HCT116 (cell line): ENCODE results near the gene AAMP. TPM values are rescaled to one million over a fixed set of nuclear protein-coding genes. Genes with fewer than 3 reads are reported as not detected.
A peak's percentile ranks its signal among the peaks of the same experiment; 100 is the strongest.

Experiments
- ATAC-seq: fragments of 200-7000 bp; cut with Tn5 transposase; 2 replicates; pipeline ENCODE4 v1.9.1; 2020; ENCODE audit warnings: mild to moderate bottlenecking, moderate library complexity
- BruUV-seq: library from RNA; stranded (reverse); fragments of 400-500 nt; replicated peaks from 2 replicates; lab custom pipeline; 2021; lab: Mats Ljungman, UMichigan
- CTCF ChIA-PET: fragments of 300-600 bp; sonication (Branson Sonifier 250); formaldehyde crosslinking; loops from one replicate; lab custom pipeline; 2021; ENCODE audit warnings: antibody characterized with exemption; lab: Charles Lee
- POLR2A ChIA-PET: fragments of 300-600, 350-600 bp; sonication (Branson Sonifier 250); formaldehyde crosslinking; loops from one replicate; lab custom pipeline; 2021; ENCODE audit warnings: antibody characterized with exemption; lab: Charles Lee
- RAD21 ChIA-PET, 2 experiments: fragments of 300-600 bp; sonication (Branson Sonifier 250); formaldehyde crosslinking; loops; one replicate each; lab custom pipeline; 2023; ENCODE audit warnings: low total read pairs in 2 of 2; ENCODE audit not compliant: uncharacterized antibody in 2 of 2, unreplicated experiment in 2 of 2, low non-redundant PET in 1 of 2; lab: Charles Lee
- DNase-seq: peaks from one replicate; pipeline ENCODE4 v3.0.0-alpha.2; 2010; ENCODE audit warnings: low read depth, low spot score
- H2AFZ ChIP-seq: fragments of 200-600 bp; shearing (Covaris generic), sonication (generic); 2 replicates; pipeline ENCODE4 v1.6.1; 2017; ENCODE audit warnings: low read depth, mixed run types, mixed read lengths, antibody characterized with exemption, low read length; ENCODE audit not compliant: poor library complexity, severe bottlenecking
- H3K27ac ChIP-seq: 2 replicates; pipeline ENCODE4 v1.5.1; 2012; ENCODE audit warnings: low read depth, low read length
- H3K27me3 ChIP-seq: fragments of 200-600 bp; sonication (generic); 2 replicates; pipeline ENCODE4 v1.6.1; 2016; ENCODE audit warnings: mixed run types, low read length, mixed read lengths; ENCODE audit not compliant: insufficient read depth
- H3K36me3 ChIP-seq, 2 experiments: fragments of 200-500 bp in 1 of 2; fragments of 200-600 bp in 1 of 2; sonication (Bioruptor generic) in 1 of 2; sonication (generic) in 1 of 2; 2 replicates each; pipeline versions ENCODE4 v1.5.1 to v1.6.1; 2014 to 2016; ENCODE audit warnings: low read length in 2 of 2, inconsistent platforms in 1 of 2, mixed read lengths in 1 of 2, mixed run types in 1 of 2; ENCODE audit not compliant: insufficient read depth in 2 of 2, control insufficient read depth in 1 of 2
- H3K4me1 ChIP-seq, 2 experiments: fragments of 200-600 bp in 1 of 2; sonication (generic) in 1 of 2; 2 replicates each; pipeline versions ENCODE4 v1.5.1 to v1.6.1; 2012 to 2017; ENCODE audit warnings: low read length in 2 of 2, inconsistent platforms in 1 of 2, mild to moderate bottlenecking in 1 of 2, mixed read lengths in 1 of 2, mixed run types in 1 of 2, moderate library complexity in 1 of 2; ENCODE audit not compliant: insufficient read depth in 2 of 2, control insufficient read depth in 1 of 2
- H3K4me2 ChIP-seq: fragments of 200-600 bp; sonication (generic); 2 replicates; pipeline ENCODE4 v1.6.1; 2017; ENCODE audit warnings: mixed run types, low read length, mixed read lengths
- H3K4me3 ChIP-seq, 2 experiments: fragments of 200-600 bp in 1 of 2; sonication (generic) in 1 of 2; replicated peaks in 1 of 2; 2 replicates each; pipeline ENCODE4 v1.5.1; 2011 to 2016; ENCODE audit warnings: low read length in 2 of 2, control low read depth in 1 of 2, low read depth in 1 of 2, mild to moderate bottlenecking in 1 of 2, mixed read lengths in 1 of 2, mixed run types in 1 of 2
- H3K79me2 ChIP-seq: fragments of 200-600 bp; sonication (generic); 2 replicates; pipeline ENCODE4 v1.6.1; 2017; ENCODE audit warnings: mild to moderate bottlenecking, mixed run types, low read length, moderate library complexity, mixed read lengths; ENCODE audit not compliant: insufficient read depth
- H3K9ac ChIP-seq: fragments of 200-600 bp; sonication (generic); 2 replicates; pipeline ENCODE4 v1.6.1; 2016; ENCODE audit warnings: low read length, mixed read lengths
- H3K9me2 ChIP-seq: fragments of 200-600 bp; sonication (generic), shearing (Covaris generic); 2 replicates; pipeline ENCODE4 v1.6.1; 2017; ENCODE audit warnings: mixed run types, mild to moderate bottlenecking, moderate library complexity; ENCODE audit not compliant: insufficient read depth
- H3K9me3 ChIP-seq, 2 experiments: fragments of 200-500 bp in 1 of 2; fragments of 200-600 bp in 1 of 2; sonication (Bioruptor generic) in 1 of 2; sonication (generic) in 1 of 2; 2 replicates each; pipeline ENCODE4 v1.6.1; 2014 to 2017; ENCODE audit warnings: low read length in 2 of 2, mixed read lengths in 2 of 2, inconsistent platforms in 1 of 2, low read depth in 1 of 2, mild to moderate bottlenecking in 1 of 2, mixed run types in 1 of 2, moderate library complexity in 1 of 2; ENCODE audit not compliant: control insufficient read depth in 1 of 2, insufficient read depth in 1 of 2
- H4K20me1 ChIP-seq: fragments of 200-600 bp; sonication (generic), shearing (Covaris generic); 2 replicates; pipeline ENCODE4 v1.6.1; 2017; ENCODE audit warnings: mixed run types, mild to moderate bottlenecking, moderate library complexity; ENCODE audit not compliant: insufficient read depth
- EZH2 ChIP-seq: fragments of 200-600 bp; sonication (generic); IDR thresholded peaks from 2 replicates; pipeline ENCODE4 v1.6.1; 2017; ENCODE audit warnings: antibody characterized with exemption, mixed run types
- EZH2phosphoT487 ChIP-seq: fragments of 200-600 bp; IDR thresholded peaks from 2 replicates; pipeline ENCODE4 v1.6.1; 2018; ENCODE audit warnings: antibody characterized with exemption, borderline replicate concordance
- POLR2AphosphoS5 ChIP-seq: IDR thresholded peaks from 2 replicates; pipeline ENCODE4 v1.6.1; 2011; ENCODE audit warnings: mild to moderate bottlenecking, low read depth, low read length, moderate library complexity
- RAD21 ChIP-seq: IDR thresholded peaks from 2 replicates; pipeline ENCODE4 v1.6.1; 2012; ENCODE audit warnings: low read depth, mild to moderate bottlenecking
- REST ChIP-seq: IDR thresholded peaks from 2 replicates; pipeline ENCODE4 v1.6.1; 2012; ENCODE audit warnings: low read depth
- ZFX ChIP-seq: fragments of 450-650 bp; IDR thresholded peaks from 2 replicates; pipeline ENCODE4 v1.6.1; 2017
- ZNF274 ChIP-seq: fragments of 200-500 bp; sonication (Bioruptor generic); IDR thresholded peaks from 2 replicates; pipeline ENCODE4 v1.6.1; 2014; ENCODE audit warnings: mild to moderate bottlenecking, low read depth, low read length, inconsistent platforms
- intact Hi-C: fragments of 100-400 bp; cut with micrococcal nuclease; formaldehyde crosslinking; loops from 2 replicates; pipeline ENCODE4 v1.10.0; 2022
- total RNA-seq: library from RNA; stranded (reverse); gene quantifications from one replicate; pipeline ENCODE4 v1.2.1, GENCODE V29; 2021; ENCODE audit not compliant: unreplicated experiment

AAMP gene
- total RNA-seq, 1 experiment from 2014 or later = 111 TPM

- no peaks in the 10 kb centered on the region for H3K9me3 ChIP-seq
- no peaks in the 10 kb centered on the region for H3K27me3 ChIP-seq
- ATAC-seq (no peak), DNase-seq (no peak)
- no peak overlapping the region; the same call in 1 of the 2 replicates for H3K27ac ChIP-seq
- BruUV-seq = no TSS peak
- POLR2A ChIA-PET = no interaction called here
- peaks cover 60% of the 10 kb centered on the region for H3K79me2 ChIP-seq
- peak overlapping the region; percentile 75 to 96 for H3K4me3 ChIP-seq
- RAD21 ChIA-PET = interaction anchor here in 1 of 2 experiments (0.6 kb wide), 1 partner anchor 150 kb away, joined by 4 read pairs; no protein-coding TSS in a partner anchor
- H2AFZ ChIP-seq = no peak overlapping the region
- TF ChIP-seq POLR2AphosphoS5 = no peak
- no peak for TF ChIP-seq REST
- TF ChIP-seq EZH2phosphoT487 = no peak
- TF ChIP-seq ZFX = no peak
- no peak for TF ChIP-seq RAD21
- no peak for TF ChIP-seq ZNF274
- no peak for TF ChIP-seq EZH2
- no peaks in the 10 kb centered on the region for H3K9me2 ChIP-seq
- H3K9ac ChIP-seq = peak overlapping the region; percentile 98
- H3K36me3 ChIP-seq = no peaks in the 10 kb centered on the region
- H3K4me1 ChIP-seq = peaks cover 53 to 87% of the 10 kb centered on the region in 2 experiments
- no peaks in the 10 kb centered on the region for H4K20me1 ChIP-seq
- peak overlapping the region; percentile 93 for H3K4me2 ChIP-seq
- CTCF ChIA-PET = interaction anchor here (1.3 to 1.4 kb wide), 3 partner anchors 17 to 105 kb away, joined by 3 to 4 read pairs (median 3); no protein-coding TSS in a partner anchor
- intact Hi-C loops = no loop called here
Observed at GRCh38 chr2:218290316-218291261, 20.7 kb upstream of the AAMP start.
